GM19328 (cell line): ENCODE results near the gene EIF4B.
"Not testable (repeated sequence)": the region's sequence is repeated elsewhere in the genome, so short reads cannot be mapped to it uniquely, and the experiment has no call there.

Experiments used
- ATAC-seq: cut with Tn5 transposase; IDR thresholded peaks from one replicate; pipeline ENCODE4 v1.9.1; 2021; ENCODE audit warnings: mild to moderate bottlenecking, moderate library complexity; ENCODE audit not compliant: unreplicated experiment

EIF4B gene

DNA sequence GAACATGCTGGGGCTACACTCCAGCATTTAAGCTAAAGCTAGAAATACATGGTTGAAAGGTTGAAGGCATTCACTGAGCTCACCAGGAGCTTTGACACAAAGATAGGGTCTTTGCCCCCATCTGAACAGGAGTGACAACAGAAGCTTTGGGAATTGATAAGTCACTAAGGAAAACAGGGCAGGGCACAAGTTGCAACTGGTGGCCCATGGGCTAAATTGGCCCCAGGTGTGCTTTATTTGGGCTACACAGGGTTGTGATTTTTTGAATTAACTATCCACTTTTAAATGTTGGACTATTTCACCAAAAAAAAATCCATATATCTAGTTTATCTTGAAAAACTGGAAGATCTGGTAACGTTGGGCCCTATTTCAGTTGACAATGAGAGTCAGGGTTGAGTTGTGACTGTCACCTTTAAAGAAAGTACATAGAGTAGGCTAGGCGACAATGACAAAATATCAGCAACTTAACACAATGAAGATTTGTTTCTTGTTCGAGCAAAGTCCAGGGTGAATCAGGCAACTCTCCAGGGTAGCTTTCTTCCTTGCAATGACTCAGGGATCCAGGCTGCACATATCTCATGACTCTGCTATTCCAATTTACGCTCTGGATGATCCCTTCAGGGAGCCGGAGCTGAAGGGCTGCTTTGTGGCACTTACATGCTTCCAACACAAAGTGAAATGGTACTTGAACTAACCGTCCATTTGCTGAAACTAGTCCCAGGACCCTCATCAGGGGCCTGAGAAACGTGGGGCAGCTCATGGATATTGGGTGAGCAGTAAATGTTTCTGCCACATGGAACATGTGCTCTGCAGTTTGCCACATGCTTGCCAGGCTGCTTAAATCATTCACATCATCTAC is 13.3 kb upstream of the EIF4B start:
- no peak for ATAC-seq

DNA sequence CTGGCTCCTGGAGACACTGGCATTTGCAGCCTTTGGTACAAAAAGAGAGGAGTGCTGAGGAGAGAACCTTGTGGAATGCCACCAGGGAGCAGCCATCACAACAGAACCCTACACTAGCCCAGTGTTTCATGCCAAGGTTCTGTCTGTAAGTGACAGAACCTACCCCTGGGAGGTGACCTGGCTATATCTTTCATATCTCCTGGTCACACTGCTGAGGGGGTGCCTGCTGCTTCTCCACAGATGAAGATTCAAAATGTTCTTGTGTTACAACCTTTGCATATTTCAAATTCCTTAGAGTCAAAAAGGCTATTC is 12.7 kb upstream of the EIF4B start:
- ATAC-seq = no peak

DNA sequence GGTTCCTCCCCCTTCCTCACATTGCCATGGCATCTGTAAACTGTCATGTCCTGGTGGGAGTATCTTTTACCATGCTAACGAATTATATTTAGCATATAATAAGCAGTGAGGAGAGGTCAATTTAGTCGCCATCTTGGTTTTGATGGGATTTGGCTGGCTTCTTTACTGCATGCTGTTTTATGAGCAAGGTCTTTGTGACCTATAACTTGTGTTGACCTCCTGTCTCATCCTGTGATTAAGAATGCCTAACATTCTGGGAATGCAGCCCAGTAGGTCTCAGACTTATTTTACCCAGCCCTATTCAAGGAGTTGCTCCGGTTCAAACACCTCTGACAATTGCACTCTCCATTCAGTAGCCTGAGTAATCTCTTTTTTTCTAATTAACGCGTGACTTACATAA is 2.1 kb upstream of the EIF4B start:
- ATAC-seq = no peak

DNA sequence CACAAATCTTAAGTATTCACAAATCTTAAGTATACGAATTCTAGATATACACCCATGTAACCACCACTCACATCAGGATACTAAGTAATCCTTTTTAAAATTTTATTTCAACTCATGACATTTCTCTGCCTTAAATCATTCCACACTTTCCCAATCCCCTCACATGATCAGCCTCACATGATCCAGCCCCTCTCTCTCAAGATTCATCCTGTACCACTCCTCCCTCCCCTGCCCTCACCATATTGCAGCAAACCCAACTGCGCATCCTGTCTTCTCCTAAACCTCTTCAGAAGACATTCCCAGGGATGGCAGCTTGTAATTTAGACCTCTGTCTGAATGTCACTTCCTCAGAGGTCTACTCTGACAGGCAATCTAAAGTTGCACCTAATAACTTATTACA is 1.7 kb upstream of the EIF4B start:
- ATAC-seq = no peak

DNA sequence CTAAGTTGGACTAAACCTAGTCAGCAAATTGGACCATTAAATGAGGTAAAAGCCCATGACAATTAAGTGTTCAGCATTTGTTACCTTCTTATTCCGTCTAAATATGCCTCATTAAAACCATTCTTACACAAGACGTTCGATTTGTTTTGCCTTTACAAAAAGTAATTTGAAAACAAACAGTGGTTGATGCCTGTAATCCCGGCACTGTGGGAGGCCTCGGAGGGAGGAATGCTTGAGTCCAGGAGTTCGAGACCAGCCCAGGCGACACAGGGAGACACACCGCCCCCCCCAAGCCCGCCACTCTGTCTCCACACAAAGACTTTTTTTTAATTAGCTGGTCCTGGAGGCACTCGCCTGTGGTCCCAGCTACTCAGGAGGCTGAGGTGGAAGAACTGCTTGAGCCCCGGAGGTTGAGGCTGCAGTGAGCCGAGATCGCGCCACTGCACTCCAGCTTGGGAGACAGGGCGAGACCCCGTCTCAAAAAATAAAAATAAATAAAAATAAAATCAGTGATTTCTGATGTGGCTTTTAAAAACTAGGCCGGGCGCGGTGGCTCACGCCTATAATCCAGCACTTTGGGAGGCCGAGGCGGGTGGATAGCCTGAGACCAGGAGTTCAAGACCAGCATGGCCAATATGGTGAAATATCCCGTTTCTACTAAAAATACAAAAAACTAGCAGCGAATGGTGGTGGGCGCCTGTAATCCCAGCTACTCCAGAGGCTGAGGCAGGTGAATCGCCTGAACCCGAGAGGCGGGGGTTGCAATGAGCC is 856 bp upstream of the EIF4B start:
- no peak for ATAC-seq

DNA sequence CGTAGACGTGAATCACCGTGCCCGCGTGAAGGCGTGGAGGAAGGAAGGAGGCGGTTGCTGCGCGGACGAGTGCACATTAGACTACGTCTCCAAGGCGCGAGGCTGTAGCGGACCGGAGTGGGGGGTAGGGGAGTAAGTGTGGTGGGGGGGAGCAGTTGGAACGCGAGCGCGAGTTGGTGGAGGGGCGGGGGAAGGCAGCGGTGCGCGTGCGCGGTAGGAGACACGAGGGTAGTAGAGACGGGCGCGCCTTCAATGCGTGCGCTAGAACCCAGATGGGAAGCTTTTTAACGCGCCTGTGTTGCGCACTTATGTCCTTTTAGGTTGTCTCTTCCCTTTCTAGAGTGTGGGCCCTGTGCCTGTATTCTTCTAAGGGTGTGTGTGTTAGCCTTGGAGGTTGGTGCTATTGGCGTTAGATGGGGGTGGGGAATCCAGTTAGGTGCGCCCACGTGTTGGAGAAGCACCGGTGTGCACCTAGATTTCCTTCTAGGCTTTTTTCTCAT is 604 bp downstream of the EIF4B start:
- no peak for ATAC-seq

DNA sequence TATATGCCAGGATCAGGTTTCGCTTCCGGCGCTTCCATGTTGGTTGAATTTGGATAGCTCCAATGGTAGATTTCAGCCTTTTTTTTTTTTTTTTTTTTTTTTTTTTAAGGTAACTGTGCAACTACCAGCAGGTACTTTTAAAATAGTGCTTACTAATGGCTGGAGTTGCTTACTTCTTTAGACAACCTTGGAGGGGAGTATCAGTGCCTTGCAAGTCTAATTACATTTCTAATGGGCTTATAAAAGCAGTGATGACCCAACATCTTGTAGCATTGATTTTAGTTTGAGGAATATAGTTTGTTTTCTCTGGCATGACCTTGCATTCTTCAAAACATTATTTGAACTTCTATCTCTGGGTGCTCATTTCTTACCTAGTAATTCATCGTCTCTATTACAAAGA is 1.1 kb downstream of the EIF4B start:
- ATAC-seq = no peak

DNA sequence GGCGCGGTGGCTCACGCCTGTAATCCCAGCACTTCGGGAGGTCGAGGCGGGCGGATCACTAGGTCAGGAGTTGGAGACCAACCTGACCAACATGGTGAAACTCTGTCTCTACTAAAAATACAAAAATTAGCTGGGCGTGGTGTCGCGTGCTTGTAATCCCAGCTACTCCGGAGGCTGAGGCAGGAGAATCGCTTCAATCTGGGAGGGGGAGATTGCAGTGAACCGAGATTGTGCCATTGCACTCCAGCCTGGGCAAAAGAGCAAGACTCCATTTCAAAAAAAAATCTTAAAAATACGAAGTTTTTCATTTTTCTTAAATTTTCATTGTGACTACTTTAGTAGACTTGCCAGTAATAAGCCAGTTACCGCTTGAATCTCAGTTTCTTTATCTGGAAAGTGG is 2.5 kb downstream of the EIF4B start:
- ATAC-seq = not testable (repeated sequence)

DNA sequence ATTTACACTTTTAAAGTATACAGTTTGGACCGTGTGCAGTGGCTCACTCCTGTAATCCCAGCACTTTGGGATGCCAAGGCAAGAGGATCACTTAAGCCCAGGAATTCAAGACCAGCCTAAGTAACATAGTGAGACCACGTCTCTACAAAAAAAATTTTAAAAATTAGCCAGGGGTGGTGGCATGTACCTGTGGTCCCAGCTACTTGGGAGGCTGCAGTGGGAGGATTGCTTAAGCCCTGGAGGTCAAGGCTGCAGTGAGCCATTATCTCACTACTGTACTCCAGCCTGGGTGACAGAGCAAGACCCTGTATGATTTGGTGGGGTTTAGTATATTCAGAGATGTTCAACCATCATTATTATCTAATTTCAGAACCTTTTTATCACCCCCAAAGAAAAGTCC is 4.7 kb downstream of the EIF4B start:
- ATAC-seq = no peak

DNA sequence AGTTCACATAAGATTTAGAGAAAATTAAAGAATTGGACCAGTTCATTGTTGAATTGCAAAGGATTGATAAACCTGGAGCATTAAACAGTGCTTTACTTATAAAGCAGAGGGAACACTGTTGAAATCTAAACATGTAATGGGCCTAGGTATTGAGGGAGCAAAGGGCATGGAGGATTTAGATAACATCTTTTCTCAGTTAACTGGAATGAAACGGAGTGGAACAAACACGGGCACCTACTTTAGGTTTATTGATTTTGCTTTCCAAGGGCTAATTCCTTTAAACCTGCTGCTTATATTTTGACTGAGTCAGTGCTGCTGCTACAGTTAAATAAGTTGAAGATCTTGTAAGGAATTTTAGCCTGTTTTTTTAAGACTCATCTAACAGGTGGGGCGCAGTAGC is 5.6 kb downstream of the EIF4B start:
- ATAC-seq = no peak

DNA sequence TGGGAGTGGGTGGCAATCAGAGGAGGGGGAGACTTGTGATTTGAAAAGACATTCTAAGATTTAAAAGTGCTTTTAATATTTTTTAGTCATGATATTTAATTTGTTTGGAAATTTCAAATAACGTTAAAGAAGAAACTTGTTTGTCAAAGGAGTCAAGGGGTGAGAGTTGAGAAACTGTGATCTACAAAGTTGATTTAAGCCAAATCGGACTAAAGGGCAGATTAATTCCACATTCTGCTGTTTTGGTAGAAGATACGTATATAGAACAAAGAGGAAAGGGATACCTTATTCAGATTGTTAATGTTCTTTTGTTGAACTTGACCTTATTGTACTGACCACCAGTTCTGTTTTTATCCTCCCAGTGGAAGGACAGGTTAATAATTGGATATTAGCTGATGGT is 6.7 kb downstream of the EIF4B start:
- ATAC-seq = no peak

DNA sequence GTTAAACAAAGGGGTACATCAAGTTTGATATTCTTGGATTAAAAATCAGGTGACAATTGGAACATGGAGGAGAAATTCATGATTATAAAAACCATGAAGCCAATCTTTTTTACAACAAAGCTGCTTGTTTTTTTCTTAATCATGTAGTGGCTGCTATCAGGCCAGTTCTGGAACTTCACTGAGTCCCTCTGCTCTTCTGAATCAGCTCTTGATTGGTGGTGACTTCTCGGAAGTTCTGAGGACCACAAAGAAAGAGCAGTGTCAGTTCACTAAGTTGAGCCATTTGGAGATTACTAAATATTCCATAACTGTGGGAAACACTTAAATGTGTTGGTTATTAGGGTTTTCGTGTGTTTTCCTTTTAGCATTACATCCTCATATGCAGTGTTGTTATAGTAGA is 8.5 kb downstream of the EIF4B start:
- ATAC-seq = no peak

DNA sequence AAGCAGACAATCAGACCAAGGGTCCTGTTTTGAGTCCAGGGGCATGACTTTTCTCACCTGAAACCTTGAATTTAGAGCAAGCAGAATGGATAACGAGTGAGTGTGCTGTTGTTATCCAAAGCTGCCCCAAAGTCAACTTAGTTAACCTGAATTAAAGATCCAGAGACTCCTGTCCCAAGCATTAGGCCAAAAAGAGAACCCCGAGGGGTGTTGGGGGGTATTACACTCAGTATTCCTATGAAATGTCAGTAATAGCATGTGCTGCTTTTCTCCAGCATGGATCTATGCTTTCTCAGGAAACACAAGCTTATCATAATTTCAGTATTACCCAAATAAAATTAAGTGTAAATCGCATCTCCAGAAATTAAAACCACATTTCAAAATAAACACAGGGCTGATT is 19.0 kb downstream of the EIF4B start:
- no peak for ATAC-seq

DNA sequence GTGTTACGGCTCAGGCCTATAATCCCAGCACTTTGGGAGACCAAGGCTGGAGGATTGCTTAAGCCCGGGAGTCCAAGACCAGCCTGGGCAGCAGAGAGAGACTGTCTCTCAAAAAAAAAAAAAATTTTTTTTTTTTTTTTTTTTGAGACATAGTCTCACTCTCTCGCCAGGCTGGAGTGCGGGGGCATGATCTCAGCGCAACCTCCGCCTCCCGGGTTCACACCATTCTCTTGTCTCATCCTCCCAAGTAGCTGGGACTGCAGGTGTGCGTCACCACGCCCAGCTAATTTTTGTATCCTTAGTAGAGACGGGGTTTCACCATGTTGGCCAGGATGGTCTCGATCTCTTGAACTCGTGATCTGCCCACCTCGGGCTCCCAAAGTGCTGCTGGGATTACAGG is 20.8 kb downstream of the EIF4B start:
- ATAC-seq = not testable (repeated sequence)

DNA sequence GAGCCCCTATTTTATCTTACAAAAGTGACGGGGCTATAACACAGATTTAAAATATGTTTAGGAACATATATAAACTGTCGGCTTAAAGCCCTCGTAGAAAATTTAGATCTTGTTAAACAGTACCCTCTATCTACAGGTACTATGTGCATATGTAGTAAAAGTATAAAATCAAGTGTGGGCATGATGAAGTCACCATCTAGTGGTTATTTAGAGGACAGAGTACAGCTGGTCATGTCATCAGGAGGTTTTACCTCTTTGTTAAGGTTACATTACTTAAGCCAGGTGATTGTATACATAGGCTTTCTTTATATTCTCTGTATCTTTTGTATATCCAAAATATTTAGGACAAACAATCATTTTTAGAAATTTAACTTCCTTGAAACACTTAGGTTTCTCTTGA is 25.4 kb downstream of the EIF4B start:
- ATAC-seq = no peak

DNA sequence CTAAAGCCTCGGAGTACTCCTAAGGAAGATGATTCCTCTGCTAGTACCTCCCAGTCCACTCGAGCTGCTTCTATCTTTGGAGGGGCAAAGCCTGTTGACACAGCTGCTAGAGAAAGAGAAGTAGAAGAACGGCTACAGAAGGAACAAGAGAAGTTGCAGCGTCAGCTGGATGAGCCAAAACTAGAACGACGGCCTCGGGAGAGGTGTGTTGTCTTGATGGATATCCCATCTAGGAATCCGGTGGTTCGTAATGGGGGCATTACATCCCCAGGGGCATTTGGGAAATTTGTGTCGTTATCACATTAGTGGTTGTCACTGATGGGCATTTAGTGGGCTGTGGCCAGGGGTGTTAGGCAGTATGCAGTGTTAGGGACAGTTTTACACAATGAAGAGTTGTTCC is 27.6 kb downstream of the EIF4B start:
- not testable (repeated sequence) for ATAC-seq

DNA sequence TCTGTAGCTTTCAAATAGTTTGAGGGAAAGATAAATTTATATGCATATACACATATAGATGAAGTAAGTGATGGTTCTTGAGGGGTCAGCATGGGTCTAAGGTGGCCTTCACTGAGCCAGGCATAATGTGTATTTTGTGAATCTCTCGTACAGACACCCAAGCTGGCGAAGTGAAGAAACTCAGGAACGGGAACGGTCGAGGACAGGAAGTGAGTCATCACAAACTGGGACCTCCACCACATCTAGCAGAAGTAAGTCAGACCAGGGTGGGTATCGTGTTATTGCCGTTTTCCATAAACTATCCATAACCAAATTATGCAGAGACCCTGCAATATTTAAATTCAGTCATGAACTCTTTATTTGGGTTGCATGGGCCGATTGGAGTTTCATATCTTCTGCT is 28.2 kb downstream of the EIF4B start:
- ATAC-seq = no peak

DNA sequence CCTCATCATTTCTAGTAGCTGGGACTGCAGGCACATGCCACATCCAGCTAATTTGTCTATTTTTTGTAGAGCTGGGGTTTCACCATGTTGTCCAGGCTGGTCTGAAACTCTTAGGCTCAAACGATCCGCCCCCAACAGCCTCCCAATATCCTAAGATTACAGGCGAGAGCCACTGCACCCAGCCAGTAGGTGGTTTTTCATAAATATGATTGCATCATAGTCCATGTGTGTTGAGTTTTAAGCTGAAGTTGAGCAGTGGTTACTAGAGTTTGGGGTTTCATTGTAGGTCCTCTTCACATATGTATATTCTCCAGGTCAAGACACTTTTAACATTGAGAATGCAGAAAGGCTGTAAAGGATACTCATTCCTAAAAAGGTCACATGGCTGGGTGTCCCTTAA is 30.5 kb downstream of the EIF4B start:
- ATAC-seq = no peak

DNA sequence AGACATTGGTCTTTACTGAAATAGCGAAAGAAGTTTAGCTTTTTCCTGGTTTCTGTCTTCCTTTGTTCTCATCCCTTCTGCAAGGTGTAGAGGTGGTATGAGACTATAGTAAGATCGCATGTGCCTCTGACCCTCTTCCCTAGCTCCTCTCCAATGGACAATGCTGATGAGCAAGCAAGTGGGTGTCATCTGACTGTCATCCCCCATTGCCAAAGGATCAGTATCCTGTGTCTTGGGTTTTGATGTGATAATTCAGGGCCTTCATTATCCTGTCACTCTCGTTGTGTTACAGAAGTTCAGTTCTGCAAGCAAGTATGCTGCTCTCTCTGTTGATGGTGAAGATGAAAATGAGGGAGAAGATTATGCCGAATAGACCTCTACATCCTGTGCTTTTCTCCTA is 33.6 kb downstream of the EIF4B start:
- no peak for ATAC-seq

DNA sequence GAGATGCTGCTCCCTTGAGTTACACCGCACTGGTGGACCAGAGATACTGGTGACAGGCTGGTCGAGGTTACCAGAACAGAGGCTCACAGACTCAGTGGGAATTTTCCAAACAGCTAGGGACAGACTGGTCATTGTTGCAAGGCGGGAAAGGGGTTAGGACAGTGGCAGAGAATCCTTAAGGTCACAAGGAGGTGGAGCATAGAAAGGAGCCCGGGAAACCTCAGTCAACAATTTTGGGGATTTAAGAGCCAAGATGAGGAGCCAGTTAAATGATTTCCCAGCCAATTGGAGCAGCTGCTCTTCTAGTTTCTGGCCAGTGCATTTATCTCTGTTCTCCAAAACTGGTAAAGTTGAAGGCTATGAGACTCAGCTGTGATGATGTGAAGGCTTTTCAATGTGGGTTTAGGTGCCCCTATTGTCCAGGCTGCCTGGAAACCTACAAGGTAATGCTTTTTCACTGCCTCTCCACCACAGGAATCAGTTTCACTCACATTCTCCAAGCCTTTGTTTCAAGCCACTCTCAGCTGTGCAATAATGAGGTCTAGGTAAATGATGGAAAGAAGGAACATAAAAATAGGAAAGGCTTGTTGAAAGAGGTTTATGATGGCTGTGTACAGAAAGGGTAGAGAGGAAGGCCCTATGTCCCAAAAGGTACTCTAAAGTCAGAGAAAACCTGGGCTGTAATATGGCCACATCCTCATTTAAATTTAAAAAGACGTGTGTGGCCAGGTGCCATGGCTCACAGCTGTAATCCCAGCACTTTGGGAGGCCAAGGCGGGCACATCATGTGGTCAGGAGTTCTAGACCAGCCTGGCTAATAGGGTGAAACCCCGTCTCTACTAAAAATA is 36.6 kb downstream of the EIF4B start:
- ATAC-seq = no peak

DNA sequence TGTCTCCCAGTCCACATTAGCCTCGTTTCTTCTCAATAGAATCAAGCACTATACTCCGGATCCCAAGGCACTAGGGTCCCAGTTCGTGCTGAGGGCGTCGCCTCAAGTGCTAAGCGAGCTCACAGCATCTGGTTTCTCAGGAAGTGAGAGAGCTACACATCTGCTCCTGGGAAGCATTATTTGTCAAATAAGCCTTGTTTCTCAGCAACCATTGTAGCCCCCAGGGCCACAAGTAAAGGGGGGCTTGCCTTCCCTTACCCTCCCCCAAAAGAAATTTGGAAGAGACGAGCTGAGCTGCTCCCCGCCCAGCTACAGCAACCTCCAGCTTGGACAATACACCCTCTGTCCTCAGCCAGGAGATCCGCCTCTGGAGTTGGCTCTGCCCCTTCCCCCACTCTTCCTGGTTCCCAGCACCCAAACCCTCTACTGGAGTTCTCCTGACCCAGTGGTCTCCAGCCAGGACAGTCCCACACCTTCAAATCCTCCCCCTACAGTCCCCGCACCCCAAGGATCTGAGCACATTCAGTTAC is 37.9 kb downstream of the EIF4B start:
- ATAC-seq = no peak
